GM19328 (cell line): ENCODE data around the gene RAB40AL.

ENCODE experiments used
- ATAC-seq: cut with Tn5 transposase; IDR thresholded peaks from one replicate; pipeline ENCODE4 v1.9.1; 2021; ENCODE audit warnings: mild to moderate bottlenecking, moderate library complexity; ENCODE audit not compliant: unreplicated experiment

RAB40AL gene

GRCh38 chrX:102979536-102979935 lies 42.5 kb downstream of the RAB40AL start:
- ATAC-seq = no peak

GRCh38 chrX:102983205-102983604 lies 46.1 kb downstream of the RAB40AL start:
- no peak for ATAC-seq

DNA sequence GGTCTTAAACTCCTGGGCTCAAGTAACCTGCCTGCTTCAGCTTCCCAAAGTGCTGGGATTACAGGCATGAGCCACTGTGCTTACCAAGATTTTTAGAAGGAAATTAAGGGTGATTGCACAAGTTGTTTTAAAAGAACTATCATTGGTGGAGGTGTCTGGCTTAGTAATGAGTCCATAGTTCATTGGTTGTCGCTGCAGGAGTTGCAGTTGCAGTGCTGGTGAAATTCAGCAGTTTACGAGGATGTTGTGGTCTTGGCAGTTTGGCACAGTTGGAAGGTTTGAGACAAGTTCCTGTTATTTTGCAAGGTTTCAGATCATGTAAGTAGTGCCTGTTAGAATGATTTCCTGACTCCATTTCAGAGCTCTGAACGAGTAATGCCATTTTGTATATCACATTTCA lies 48.1 kb downstream of the RAB40AL start:
- ATAC-seq = no peak
